CD4-positive, alpha-beta T cell treated with Interleukin-4 for 1 hour (primary cell): ENCODE data around the gene EXD2.
A peak's percentile ranks its signal among the peaks of the same experiment; 100 is the strongest.
"Not testable (repeated sequence)": the region's sequence is repeated elsewhere in the genome, so short reads cannot be mapped to it uniquely, and the experiment has no call there.

Experiments
- DNase-seq, 2 donors: peaks; one replicate each; pipeline ENCODE4 v3.0.0-alpha.2; 2020 to 2022

EXD2 gene

GRCh38 chr14:69204753-69205152, 13.5 kb downstream of the EXD2 start:
- DNase-seq = no peak

GRCh38 chr14:69207435-69208041, 16.2 kb downstream of the EXD2 start:
- no peak for DNase-seq

GRCh38 chr14:69208666-69209065, 17.4 kb downstream of the EXD2 start:
- no peak for DNase-seq

- no peak for DNase-seq
Observed at GRCh38 chr14:69214393-69214792, 23.1 kb downstream of the EXD2 start.

GRCh38 chr14:69217663-69218062, 26.4 kb downstream of the EXD2 start:
- DNase-seq = not testable (repeated sequence)

- DNase-seq = no peak
Observed at GRCh38 chr14:69224946-69225345, 33.6 kb downstream of the EXD2 start.

GRCh38 chr14:69226178-69226577, 34.9 kb downstream of the EXD2 start:
- no peak for DNase-seq

- DNase-seq = no peak
Observed at GRCh38 chr14:69226736-69227135, 35.4 kb downstream of the EXD2 start.

- DNase-seq = no peak
Observed at GRCh38 chr14:69231486-69231885, 40.2 kb downstream of the EXD2 start.

- DNase-seq = no peak
Observed at GRCh38 chr14:69232388-69232787, 41.1 kb downstream of the EXD2 start.

GRCh38 chr14:69234106-69234505, 42.8 kb downstream of the EXD2 start:
- DNase-seq = no peak

GRCh38 chr14:69235708-69236107, 44.4 kb downstream of the EXD2 start:
- DNase-seq = no peak

GRCh38 chr14:69237142-69237541, 45.8 kb downstream of the EXD2 start:
- DNase-seq = no peak

- no peak for DNase-seq
Observed at GRCh38 chr14:69237584-69237983, 46.3 kb downstream of the EXD2 start.

- DNase-seq = no peak
Observed at GRCh38 chr14:69238883-69239282, 47.6 kb downstream of the EXD2 start.

- DNase-seq = no peak
Observed at GRCh38 chr14:69240527-69241173, 49.4 kb downstream of the EXD2 start.

GRCh38 chr14:69241577-69241976, 50.3 kb downstream of the EXD2 start:
- DNase-seq = no peak

GRCh38 chr14:69242311-69243224, 51.3 kb downstream of the EXD2 start:
- DNase-seq = peak; percentile 61 to 66

- DNase-seq = no peak
Observed at GRCh38 chr14:69244946-69245345, 53.6 kb downstream of the EXD2 start.

- DNase-seq = no peak
Observed at GRCh38 chr14:69246331-69246730, 55.0 kb downstream of the EXD2 start.

GRCh38 chr14:69247676-69248440, 56.6 kb downstream of the EXD2 start:
- DNase-seq = no peak

- DNase-seq = no peak
Observed at GRCh38 chr14:69249603-69250002, 58.3 kb downstream of the EXD2 start.

GRCh38 chr14:69252851-69253250, 61.6 kb downstream of the EXD2 start:
- DNase-seq = no peak
